ENCODE measurements around the gene TNFAIP8L2.
"Not testable (repeated sequence)": the region's sequence is repeated elsewhere in the genome, so short reads cannot be mapped to it uniquely, and the experiment has no call there.

TNFAIP8L2 gene

GRCh38 chr1:151175863-151176262 lies 19.4 kb downstream of the TNFAIP8L2 start, which contains the start of gene TMOD4:
Gene TMOD4, minus strand, starts transcription at chr1:151175981. Its CDS starts 1,106 bp downstream, at chr1:151174875.
- DNase-seq: peak; percentile 30

GRCh38 chr1:151176514-151177045 lies 20.1 kb downstream of the TNFAIP8L2 start:
- in situ Hi-C loops (cut with HindIII; ENCODE audit: low pct_ligation_motif_present, low pct_unique_long_range_greater_than_20kb, low sequenced_read_pairs): no loop called here
- no peak for DNase-seq

More at GRCh38 chr1:151175863-151176262, 19.4 kb downstream of the TNFAIP8L2 start, which contains the start of gene TMOD4:
- in situ Hi-C loops (cut with HindIII; ENCODE audit: low pct_ligation_motif_present, low pct_unique_long_range_greater_than_20kb, low sequenced_read_pairs): no loop called here

GRCh38 chr1:151184211-151184610 lies 27.8 kb downstream of the TNFAIP8L2 start:
- in situ Hi-C loops (cut with HindIII; ENCODE audit: low pct_ligation_motif_present, low pct_unique_long_range_greater_than_20kb, low sequenced_read_pairs): no loop called here
- DNase-seq: no peak

GRCh38 chr1:151187205-151187604 lies 30.8 kb downstream of the TNFAIP8L2 start:
- DNase-seq: no peak
- in situ Hi-C loops (cut with HindIII; ENCODE audit: low pct_ligation_motif_present, low pct_unique_long_range_greater_than_20kb, low sequenced_read_pairs): no loop called here

- DNase-seq; in situ Hi-C loops (cut with HindIII; ENCODE audit: low pct_ligation_motif_present, low pct_unique_long_range_greater_than_20kb, low sequenced_read_pairs): not testable (repeated sequence)
These were observed 32.2 kb downstream of the TNFAIP8L2 start for GRCh38 chr1:151188667-151189066.

- in situ Hi-C loops (cut with HindIII; ENCODE audit: low pct_ligation_motif_present, low pct_unique_long_range_greater_than_20kb, low sequenced_read_pairs): no loop called here
- DNase-seq: peak; percentile 95
These were observed 33.4 kb downstream of the TNFAIP8L2 start, which contains the start of gene VPS72 for GRCh38 chr1:151189637-151190445. Gene VPS72, minus strand, starts transcription at chr1:151190197. Its CDS starts 76 bp downstream, at chr1:151190121.

- DNase-seq: no peak
- in situ Hi-C loops (cut with HindIII; ENCODE audit: low pct_ligation_motif_present, low pct_unique_long_range_greater_than_20kb, low sequenced_read_pairs): no loop called here
These were observed 35.6 kb downstream of the TNFAIP8L2 start for GRCh38 chr1:151192047-151192446.

GRCh38 chr1:151193304-151193703 lies 36.9 kb downstream of the TNFAIP8L2 start:
- DNase-seq: no peak
- in situ Hi-C loops (cut with HindIII; ENCODE audit: low pct_ligation_motif_present, low pct_unique_long_range_greater_than_20kb, low sequenced_read_pairs): no loop called here

- peak; percentile 12 for DNase-seq
- in situ Hi-C loops (cut with HindIII; ENCODE audit: low pct_ligation_motif_present, low pct_unique_long_range_greater_than_20kb, low sequenced_read_pairs): no loop called here
These were observed 37.4 kb downstream of the TNFAIP8L2 start for GRCh38 chr1:151193856-151194255.

- peak; percentile 98 for DNase-seq
- in situ Hi-C loops (cut with HindIII; ENCODE audit: low pct_ligation_motif_present, low pct_unique_long_range_greater_than_20kb, low sequenced_read_pairs): not testable (repeated sequence)
These were observed 38.6 kb downstream of the TNFAIP8L2 start for GRCh38 chr1:151194894-151195594.

- in situ Hi-C loops (cut with HindIII; ENCODE audit: low pct_ligation_motif_present, low pct_unique_long_range_greater_than_20kb, low sequenced_read_pairs): no loop called here
- DNase-seq: peak; percentile 96
These were observed 39.9 kb downstream of the TNFAIP8L2 start for GRCh38 chr1:151196292-151196800.

GRCh38 chr1:151197863-151198253 lies 41.4 kb downstream of the TNFAIP8L2 start:
- DNase-seq: no peak
- in situ Hi-C loops (cut with HindIII; ENCODE audit: low pct_ligation_motif_present, low pct_unique_long_range_greater_than_20kb, low sequenced_read_pairs): no loop called here

- DNase-seq: peak; percentile 99
- in situ Hi-C loops (cut with HindIII; ENCODE audit: low pct_ligation_motif_present, low pct_unique_long_range_greater_than_20kb, low sequenced_read_pairs): no loop called here
These were observed 42.0 kb downstream of the TNFAIP8L2 start, which contains the start of gene PIP5K1A for GRCh38 chr1:151198254-151199127. Gene PIP5K1A, plus strand, starts transcription at chr1:151198552. Its CDS starts 445 bp downstream, at chr1:151198997.

GRCh38 chr1:151199873-151200581 lies 43.6 kb downstream of the TNFAIP8L2 start:
- in situ Hi-C loops (cut with HindIII; ENCODE audit: low pct_ligation_motif_present, low pct_unique_long_range_greater_than_20kb, low sequenced_read_pairs): no loop called here
- DNase-seq: peak; percentile 95

- DNase-seq; in situ Hi-C loops (cut with HindIII; ENCODE audit: low pct_ligation_motif_present, low pct_unique_long_range_greater_than_20kb, low sequenced_read_pairs): not testable (repeated sequence)
These were observed 49.0 kb downstream of the TNFAIP8L2 start for GRCh38 chr1:151205381-151205965.
